Fibroblast of pulmonary artery (primary cell): Measurements from ENCODE around the gene INSYN1.

Experiments used
- DNase-seq: peaks from one replicate; pipeline ENCODE4 v3.0.0-alpha.2; 2010; ENCODE audit warnings: low read depth
- H3K4me3 ChIP-seq: replicated peaks from 2 replicates; pipeline ENCODE4 v1.5.1; 2011; ENCODE audit warnings: low read depth, mild to moderate bottlenecking, control low read depth, low read length, moderate library complexity
- TF ChIP-seq, protein P1 (sequence below): IDR thresholded peaks from 2 replicates; pipeline ENCODE4 v1.5.1; 2011; ENCODE audit warnings: mild to moderate bottlenecking, control low read depth, low read length, inconsistent platforms; ENCODE audit errors: missing control alignments

Gene INSYN1

DNA sequence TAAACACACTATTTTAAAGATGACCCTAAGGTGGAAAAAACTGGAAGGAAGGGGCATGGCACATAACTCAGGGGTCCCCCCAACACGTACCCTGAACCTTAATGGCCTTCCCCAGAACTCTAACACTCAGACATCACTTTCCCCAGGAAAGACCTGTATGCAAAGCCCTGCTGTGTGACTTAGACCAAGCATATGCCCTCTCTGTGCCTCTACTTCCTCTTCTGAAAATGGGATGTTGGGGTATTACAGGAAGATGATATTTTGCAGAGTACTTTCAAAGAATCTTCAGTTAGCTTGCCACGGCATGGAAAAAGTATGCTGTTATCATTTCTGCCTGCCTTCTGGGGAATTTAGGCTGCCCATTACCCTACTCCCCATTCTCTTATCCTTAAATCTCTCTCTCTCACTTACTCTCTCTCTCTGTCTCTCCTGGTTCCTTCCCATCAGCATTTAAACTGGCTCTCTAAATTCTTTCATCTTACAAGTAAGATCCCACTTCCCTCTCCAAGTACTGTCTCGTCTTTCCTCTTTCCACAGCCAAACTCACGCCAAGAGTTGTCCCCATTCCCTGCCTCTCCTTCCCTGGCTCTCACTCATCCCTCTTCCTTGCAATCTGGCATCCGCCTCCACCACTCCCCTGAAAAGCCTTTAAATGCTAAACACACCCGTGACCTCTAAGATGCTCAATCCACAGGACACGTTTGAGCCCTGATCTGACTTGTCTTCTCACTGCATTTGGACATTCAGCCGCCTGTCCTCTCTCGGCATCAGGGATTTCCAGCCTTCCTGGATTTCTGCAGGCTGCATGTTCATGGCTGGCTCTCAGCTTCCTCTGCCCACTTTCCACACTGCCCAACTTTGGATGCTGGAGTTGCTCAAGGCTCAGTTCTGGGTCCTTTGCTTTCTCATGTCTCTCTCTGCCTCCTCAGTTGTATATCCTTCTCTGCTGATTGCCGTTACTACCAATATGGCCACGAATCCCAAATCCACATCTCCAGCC is 7.5 kb upstream of the INSYN1 start:
- no peak for DNase-seq
- H3K4me3 ChIP-seq = no peak overlapping the region
- TF ChIP-seq, protein P1, sequence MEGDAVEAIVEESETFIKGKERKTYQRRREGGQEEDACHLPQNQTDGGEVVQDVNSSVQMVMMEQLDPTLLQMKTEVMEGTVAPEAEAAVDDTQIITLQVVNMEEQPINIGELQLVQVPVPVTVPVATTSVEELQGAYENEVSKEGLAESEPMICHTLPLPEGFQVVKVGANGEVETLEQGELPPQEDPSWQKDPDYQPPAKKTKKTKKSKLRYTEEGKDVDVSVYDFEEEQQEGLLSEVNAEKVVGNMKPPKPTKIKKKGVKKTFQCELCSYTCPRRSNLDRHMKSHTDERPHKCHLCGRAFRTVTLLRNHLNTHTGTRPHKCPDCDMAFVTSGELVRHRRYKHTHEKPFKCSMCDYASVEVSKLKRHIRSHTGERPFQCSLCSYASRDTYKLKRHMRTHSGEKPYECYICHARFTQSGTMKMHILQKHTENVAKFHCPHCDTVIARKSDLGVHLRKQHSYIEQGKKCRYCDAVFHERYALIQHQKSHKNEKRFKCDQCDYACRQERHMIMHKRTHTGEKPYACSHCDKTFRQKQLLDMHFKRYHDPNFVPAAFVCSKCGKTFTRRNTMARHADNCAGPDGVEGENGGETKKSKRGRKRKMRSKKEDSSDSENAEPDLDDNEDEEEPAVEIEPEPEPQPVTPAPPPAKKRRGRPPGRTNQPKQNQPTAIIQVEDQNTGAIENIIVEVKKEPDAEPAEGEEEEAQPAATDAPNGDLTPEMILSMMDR = no peak

GRCh38 chr15:73758461-73758860 is 5.3 kb upstream of the INSYN1 start:
- H3K4me3 ChIP-seq = no peak overlapping the region
- DNase-seq = no peak
- TF ChIP-seq, protein P1 = no peak

GRCh38 chr15:73757571-73757970 is 4.4 kb upstream of the INSYN1 start:
- DNase-seq = no peak
- TF ChIP-seq, protein P1 = no peak
- H3K4me3 ChIP-seq = no peak overlapping the region

- H3K4me3 ChIP-seq = no peak overlapping the region
- TF ChIP-seq, protein P1 = no peak
- DNase-seq = no peak
These were observed 3.9 kb upstream of the INSYN1 start for GRCh38 chr15:73756947-73757513.

DNA sequence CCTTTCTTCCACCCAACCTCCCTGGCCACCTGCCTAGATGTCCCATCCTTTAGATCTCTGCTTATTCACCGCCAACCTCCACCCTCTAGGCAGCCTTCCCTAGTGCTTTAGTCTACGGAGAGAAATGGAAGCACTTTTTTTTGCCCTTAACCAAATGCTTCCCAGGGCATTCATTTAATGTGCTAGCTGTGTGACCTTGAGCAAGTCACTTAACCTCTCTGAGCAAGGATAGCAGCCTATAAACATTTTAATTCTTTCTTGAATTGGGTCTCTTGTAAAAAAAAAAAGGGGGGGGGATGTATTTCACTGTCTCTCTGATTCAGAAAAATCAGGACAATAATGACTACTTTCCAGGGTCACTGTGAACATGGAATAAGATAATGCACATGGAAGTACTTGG is 3.2 kb upstream of the INSYN1 start:
- TF ChIP-seq, protein P1 = no peak
- no peak for DNase-seq

DNA sequence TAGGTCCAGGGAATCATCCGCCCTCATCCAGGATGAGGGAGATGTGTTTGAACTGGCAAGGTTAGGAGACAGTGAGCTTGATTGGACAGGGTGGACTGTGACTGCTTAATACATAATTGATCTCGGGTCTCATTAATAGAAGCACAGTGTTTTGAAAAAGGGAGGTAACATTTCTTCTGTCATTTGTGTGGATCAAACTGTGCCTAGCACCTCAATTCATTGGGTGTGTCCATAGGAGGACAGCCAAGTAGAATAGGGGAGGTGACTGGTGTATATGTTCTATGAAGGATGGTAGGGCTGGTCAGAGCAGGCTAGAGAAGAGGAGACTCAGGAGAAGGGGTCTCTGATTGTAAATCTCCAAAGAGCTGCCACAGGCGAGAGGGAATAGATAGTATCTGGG is 2.8 kb upstream of the INSYN1 start:
- no peak for DNase-seq
- H3K4me3 ChIP-seq = no peak overlapping the region
- TF ChIP-seq, protein P1 = no peak

More for the DNA sequence above, 3.2 kb upstream of the INSYN1 start:
- H3K4me3 ChIP-seq = no peak overlapping the region
